OCI-M1 (cell line): Measurements from ENCODE around the gene CDC25B.

Source experiments
- DNase-seq: peaks from one replicate; lab custom pipeline; 2025; lab: John Stamatoyannopoulos, UW

CDC25B gene

GRCh38 chr20:3795511-3796468 is at the start of gene CDC25B:
Gene CDC25B (plus strand): TSS chr20:3796310. CDS start chr20:3796532, 222 bp downstream.
- peak; percentile 91 for DNase-seq

GRCh38 chr20:3747471-3747870 is 48.6 kb upstream of the CDC25B start:
- DNase-seq, result no peak

GRCh38 chr20:3748073-3748472 is 48.0 kb upstream of the CDC25B start:
- no peak for DNase-seq

GRCh38 chr20:3749087-3749688 is 46.9 kb upstream of the CDC25B start:
- DNase-seq, result no peak

GRCh38 chr20:3749689-3750531 is 46.2 kb upstream of the CDC25B start:
- no peak for DNase-seq

GRCh38 chr20:3751305-3751674 is 44.8 kb upstream of the CDC25B start:
- no peak for DNase-seq

- peak; percentile 90 for DNase-seq
These were observed 44.3 kb upstream of the CDC25B start for GRCh38 chr20:3751675-3752385.

- DNase-seq, result no peak
These were observed 43.7 kb upstream of the CDC25B start for GRCh38 chr20:3752386-3752759.

GRCh38 chr20:3753098-3753497 is 43.0 kb upstream of the CDC25B start:
- DNase-seq, result peak; percentile 77

- DNase-seq, result no peak
These were observed 42.4 kb upstream of the CDC25B start for GRCh38 chr20:3753501-3754275.

- no peak for DNase-seq
These were observed 41.9 kb upstream of the CDC25B start for GRCh38 chr20:3754276-3754630.

- DNase-seq, result no peak
These were observed 40.8 kb upstream of the CDC25B start for GRCh38 chr20:3755269-3755668.

- no peak for DNase-seq
These were observed 40.2 kb upstream of the CDC25B start for GRCh38 chr20:3755814-3756480.

GRCh38 chr20:3757268-3757667 is 38.8 kb upstream of the CDC25B start:
- no peak for DNase-seq

GRCh38 chr20:3758566-3758965 is 37.5 kb upstream of the CDC25B start:
- DNase-seq, result no peak

GRCh38 chr20:3759316-3759823 is 36.7 kb upstream of the CDC25B start:
- no peak for DNase-seq

- DNase-seq, result no peak
These were observed 36.2 kb upstream of the CDC25B start for GRCh38 chr20:3759884-3760283.

GRCh38 chr20:3760655-3761348 is 35.3 kb upstream of the CDC25B start:
- DNase-seq, result no peak

GRCh38 chr20:3763671-3764601 is 32.2 kb upstream of the CDC25B start:
- DNase-seq, result no peak
